Stimulated activated CD8-positive, alpha-beta memory T cell treated with anti-CD3 and anti-CD28 coated beads, Interleukin-15, amount 100 ng/mL, for 24 hours (primary cell): Measurements from ENCODE around the gene RASGRP4.
"Not testable (repeated sequence)": the region's sequence is repeated elsewhere in the genome, so short reads cannot be mapped to it uniquely, and the experiment has no call there.

Source experiments
- DNase-seq: peaks from one replicate; pipeline ENCODE4 v3.0.0-alpha.2; 2020; ENCODE audit warnings: low read depth

Gene RASGRP4

GRCh38 chr19:38413416-38413815, 12.6 kb downstream of the RASGRP4 start:
- no peak for DNase-seq

GRCh38 chr19:38412961-38413360, 13.1 kb downstream of the RASGRP4 start:
- no peak for DNase-seq

- DNase-seq: no peak
Observed at GRCh38 chr19:38412491-38412890, 13.5 kb downstream of the RASGRP4 start.

GRCh38 chr19:38411898-38412297, 14.1 kb downstream of the RASGRP4 start:
- DNase-seq: not testable (repeated sequence)

GRCh38 chr19:38411041-38411712, 14.8 kb downstream of the RASGRP4 start:
- DNase-seq: no peak

GRCh38 chr19:38410407-38410806, 15.6 kb downstream of the RASGRP4 start:
- not testable (repeated sequence) for DNase-seq

GRCh38 chr19:38409631-38410133, 16.3 kb downstream of the RASGRP4 start:
- no peak for DNase-seq

GRCh38 chr19:38405276-38405675, 20.7 kb downstream of the RASGRP4 start:
- no peak for DNase-seq

GRCh38 chr19:38404858-38405257, 21.2 kb downstream of the RASGRP4 start:
- no peak for DNase-seq

GRCh38 chr19:38402967-38403674, 22.9 kb downstream of the RASGRP4 start, which contains the start of gene FAM98C:
Gene FAM98C (plus strand): TSS chr19:38403093. CDS start chr19:38403154, 61 bp downstream.
- DNase-seq: peak; percentile 93

GRCh38 chr19:38402623-38402966, 23.4 kb downstream of the RASGRP4 start:
- DNase-seq: no peak

- no peak for DNase-seq
Observed at GRCh38 chr19:38401148-38401547, 24.9 kb downstream of the RASGRP4 start.

- no peak for DNase-seq
Observed at GRCh38 chr19:38400361-38400760, 25.7 kb downstream of the RASGRP4 start.

- no peak for DNase-seq
Observed at GRCh38 chr19:38399537-38399936, 26.5 kb downstream of the RASGRP4 start.

GRCh38 chr19:38399081-38399480, 26.9 kb downstream of the RASGRP4 start:
- no peak for DNase-seq

- no peak for DNase-seq
Observed at GRCh38 chr19:38395381-38396114, 30.5 kb downstream of the RASGRP4 start.

- peak; percentile 30 for DNase-seq
Observed at GRCh38 chr19:38394488-38394887, 31.5 kb downstream of the RASGRP4 start.

GRCh38 chr19:38392707-38393308, 33.2 kb downstream of the RASGRP4 start:
- no peak for DNase-seq

GRCh38 chr19:38391911-38392464, 34.0 kb downstream of the RASGRP4 start:
- no peak for DNase-seq

- no peak for DNase-seq
Observed at GRCh38 chr19:38389957-38390924, 35.8 kb downstream of the RASGRP4 start.
